SK-N-MC (cell line): Measurements from ENCODE around the gene CNOT11.
"Not testable (repeated sequence)": the region's sequence is repeated elsewhere in the genome, so short reads cannot be mapped to it uniquely, and the experiment has no call there.

Source experiments
- DNase-seq: peaks from one replicate; pipeline ENCODE4 v3.0.0-alpha.2; 2011; ENCODE audit warnings: low read depth, low spot score
- H3K27ac ChIP-seq: fragments of 200-600 bp; sonication (generic); 2 replicates; pipeline ENCODE4 v1.5.1; 2016; ENCODE audit warnings: mixed run types
- H3K36me3 ChIP-seq: fragments of 200-600 bp; sonication (generic); 2 replicates; pipeline ENCODE4 v1.6.1; 2017; ENCODE audit warnings: antibody characterized with exemption, low read length, mixed read lengths; ENCODE audit not compliant: insufficient read depth
- H3K4me3 ChIP-seq: fragments of 200-600 bp; sonication (generic); 2 replicates; pipeline ENCODE4 v1.5.1; 2016
- H3K9ac ChIP-seq: fragments of 200-600 bp; sonication (generic); 2 replicates; pipeline ENCODE4 v1.8.0; 2017; ENCODE audit warnings: mixed run types, mixed read lengths; ENCODE audit not compliant: insufficient read length
- H3K9me3 ChIP-seq: fragments of 200-600 bp; sonication (generic); 2 replicates; pipeline ENCODE4 v1.6.1; 2017; ENCODE audit warnings: low read depth, mild to moderate bottlenecking, antibody characterized with exemption, low read length, moderate library complexity, mixed read lengths
- EZH2 ChIP-seq: fragments of 200-600 bp; sonication (generic); IDR thresholded peaks from one replicate; pipeline ENCODE4 v1.6.1; 2017; ENCODE audit warnings: antibody characterized with exemption
- FOXP2 ChIP-seq: optimal IDR thresholded peaks from 2 replicates; pipeline ENCODE3; 2011; ENCODE audit warnings: mild to moderate bottlenecking, moderate library complexity; ENCODE audit not compliant: insufficient read depth; ENCODE audit errors: extremely low read length, control extremely low read depth
- POLR2AphosphoS5 ChIP-seq: IDR thresholded peaks from 2 replicates; pipeline ENCODE4 v1.6.1; 2012; ENCODE audit warnings: mild to moderate bottlenecking, low read depth, low read length, borderline replicate concordance

The CNOT11 gene

DNA sequence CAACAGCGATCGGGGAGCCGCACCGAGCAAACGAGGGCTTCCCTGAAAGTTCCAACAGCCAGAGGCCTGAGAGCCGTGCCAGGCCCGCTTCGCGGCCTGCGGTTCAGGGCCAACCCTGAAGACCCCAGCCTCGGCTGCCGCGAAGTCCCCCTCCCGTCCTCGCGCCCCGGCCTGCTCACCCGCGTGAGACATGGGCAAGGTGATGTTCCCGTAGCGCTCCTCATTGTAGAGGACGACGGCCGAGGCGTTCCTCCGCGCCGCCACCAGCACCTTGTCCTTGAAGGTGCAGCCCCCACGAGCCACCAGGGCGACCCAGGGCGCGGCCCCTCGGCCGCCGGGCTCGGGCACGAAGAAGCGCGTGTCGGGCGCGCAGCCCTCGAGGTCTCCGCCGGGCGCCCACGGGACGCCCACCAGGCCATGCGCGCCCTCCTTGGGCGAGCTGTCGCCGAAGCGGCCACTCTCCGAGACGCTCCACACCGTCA, 55.3 kb downstream of the CNOT11 start:
- Histone ChIP-seq H3K4me3 (peak overlapping the region; percentile 94), H3K36me3 (peaks cover 9% of the 10 kb centered on the region; the same call in 1 of the 2 replicates), H3K27ac (0 out of 2 replicates have a peak overlapping the region, but pooled peaks have one; percentile 53), H3K9me3 (no peaks in the 10 kb centered on the region), H3K9ac (peak overlapping the region; percentile 95)
- TF ChIP-seq FOXP2 (no peak), POLR2AphosphoS5 (no peak), EZH2 (no peak)
- no peak for DNase-seq

DNA sequence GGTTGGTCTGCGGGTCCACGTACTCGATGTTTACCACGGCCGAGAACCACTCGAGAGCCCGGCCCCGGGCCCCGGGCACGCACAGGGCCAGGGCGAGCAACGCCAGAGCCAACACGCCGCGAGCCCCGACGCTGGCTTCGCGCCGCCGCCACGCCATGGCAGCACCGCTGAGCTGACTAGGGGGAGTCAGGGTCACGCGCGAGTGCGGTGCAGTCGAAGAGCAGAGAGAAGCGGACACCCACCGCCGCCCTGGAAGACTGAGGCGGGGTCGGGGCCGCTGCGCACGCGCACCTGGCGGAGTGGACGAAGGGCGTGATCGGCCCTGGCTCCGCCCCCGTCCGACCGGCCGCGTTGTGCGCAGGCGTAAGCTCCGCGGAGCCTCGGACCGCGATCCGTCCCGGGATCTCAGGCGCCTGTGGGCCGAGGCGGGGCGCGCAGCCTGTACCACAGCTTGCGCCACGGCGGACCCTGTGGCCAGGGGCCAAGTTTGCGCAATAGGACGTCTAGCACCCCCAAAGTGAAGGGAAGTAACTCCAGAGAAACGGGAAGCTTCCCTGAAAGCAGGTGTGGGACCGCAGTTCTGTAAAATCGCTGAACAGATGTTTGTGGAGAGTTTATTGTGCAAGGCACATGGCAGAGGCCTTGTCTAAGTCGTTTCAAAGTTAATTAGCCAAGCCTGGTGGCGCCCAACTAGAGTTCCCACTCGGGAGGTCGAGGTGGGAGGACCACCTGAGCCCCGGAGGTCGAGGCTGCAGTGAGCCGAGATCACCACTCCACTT, 55.9 kb downstream of the CNOT11 start, which contains the start of gene RNF149:
RNF149 (minus strand) TSS at position 270 of the 779 bp plus-strand sequence; CDS start at position 157, 113 bp downstream.
- no peaks in the 10 kb centered on the region for H3K9me3 ChIP-seq
- TF ChIP-seq FOXP2 (no peak), EZH2 (no peak), POLR2AphosphoS5 (peak; percentile 98)
- no peak for DNase-seq
- H3K9ac ChIP-seq, result peak within 1 kb of the TSS; percentile 95
- peaks cover 9% of the 10 kb centered on the region; the same call in 1 of the 2 replicates for H3K36me3 ChIP-seq
- H3K27ac ChIP-seq, result peak within 1 kb of the TSS; percentile 53; the same call in 1 of the 2 replicates
- peak within 1 kb of the TSS; percentile 94 for H3K4me3 ChIP-seq

GRCh38 chr2:101310090-101310833, 57.6 kb downstream of the CNOT11 start:
- DNase-seq, result no peak
- Histone ChIP-seq H3K36me3 (peaks cover 9% of the 10 kb centered on the region; the same call in 1 of the 2 replicates), H3K9ac (no peak overlapping the region), H3K4me3 (no peak overlapping the region), H3K9me3 (no peaks in the 10 kb centered on the region), H3K27ac (no peak overlapping the region)
- TF ChIP-seq EZH2, result no peak
- no peak for TF ChIP-seq POLR2AphosphoS5
- TF ChIP-seq FOXP2, result no peak

DNA sequence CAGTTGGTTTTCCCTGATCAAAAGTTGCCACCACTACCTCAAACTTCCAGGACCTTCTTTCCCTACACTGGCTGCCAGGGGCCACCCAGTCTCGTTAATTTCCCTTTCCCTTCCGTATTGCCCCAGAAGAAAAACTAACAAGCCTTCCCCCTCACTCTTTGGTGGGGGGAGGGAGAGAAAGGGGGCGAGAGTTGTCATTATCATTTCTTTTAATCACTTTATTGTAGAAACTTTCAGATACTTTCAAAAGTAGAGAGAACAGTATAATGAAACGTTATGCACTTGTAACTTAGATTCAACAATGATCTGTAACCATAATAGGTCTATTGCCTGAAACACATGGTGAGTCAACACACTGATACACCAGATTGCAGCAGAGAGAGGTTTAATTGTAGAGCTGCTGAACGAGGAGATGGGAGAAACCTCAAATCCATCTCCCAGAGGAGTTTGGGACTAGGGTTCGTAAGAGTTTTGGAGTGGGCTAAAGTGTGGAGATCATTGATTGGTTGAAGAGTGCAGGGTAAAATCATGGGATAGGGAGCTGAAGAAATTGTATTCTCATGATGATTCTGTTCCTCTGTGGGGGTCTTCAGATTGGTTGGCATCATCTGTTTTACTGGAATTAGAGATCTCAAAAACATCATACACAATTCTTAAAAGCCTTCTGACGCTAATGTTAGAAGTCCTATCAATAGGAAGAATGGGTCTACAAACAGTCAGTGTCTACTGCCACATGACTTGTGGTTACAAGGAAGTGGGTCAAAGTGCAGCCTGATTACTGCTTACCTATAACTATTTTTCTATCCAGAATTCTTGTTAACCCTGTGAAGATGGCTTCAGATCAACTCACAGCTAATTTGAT, 58.4 kb downstream of the CNOT11 start:
- TF ChIP-seq FOXP2, result no peak
- TF ChIP-seq EZH2, result no peak
- TF ChIP-seq POLR2AphosphoS5, result no peak

GRCh38 chr2:101311696-101312017, 59.0 kb downstream of the CNOT11 start:
- Histone ChIP-seq H3K9me3 (no peaks in the 10 kb centered on the region), H3K4me3 (no peak overlapping the region), H3K9ac (no peak overlapping the region), H3K27ac (no peak overlapping the region), H3K36me3 (no peaks in the 10 kb centered on the region)
- TF ChIP-seq POLR2AphosphoS5, result no peak
- TF ChIP-seq EZH2, result no peak
- no peak for TF ChIP-seq FOXP2
- DNase-seq, result no peak

More for the DNA sequence above, 58.4 kb downstream of the CNOT11 start:
- Histone ChIP-seq H3K4me3 (no peak overlapping the region), H3K36me3 (0 out of 2 replicates have a peak, but pooled peaks cover under 1% of the 10 kb centered on the region), H3K9me3 (no peaks in the 10 kb centered on the region), H3K9ac (no peak overlapping the region), H3K27ac (no peak overlapping the region)
- no peak for DNase-seq

DNA sequence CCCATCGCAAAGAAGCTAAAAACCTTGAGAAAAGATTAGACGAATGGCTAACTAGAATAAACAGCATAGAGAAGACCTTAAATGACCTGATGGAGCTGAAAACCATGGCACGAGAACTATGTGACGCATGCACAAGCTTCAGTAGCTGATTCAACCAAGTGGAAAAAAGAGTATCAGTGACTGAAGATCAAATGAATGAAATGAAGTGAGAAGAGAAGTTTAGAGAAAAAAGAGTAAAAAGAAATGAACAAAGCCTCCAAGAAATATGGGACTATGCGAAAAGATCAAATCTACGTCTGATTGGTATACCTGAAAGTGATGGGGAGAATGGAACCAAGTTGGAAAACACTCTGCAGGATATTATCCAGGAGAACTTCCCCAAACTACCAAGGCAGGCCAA, 63.9 kb downstream of the CNOT11 start:
- not testable (repeated sequence) for H3K4me3 ChIP-seq, H3K9ac ChIP-seq, H3K36me3 ChIP-seq, DNase-seq, H3K27ac ChIP-seq, H3K9me3 ChIP-seq
